ENCODE measurements around the gene ATP2B3.

- TF ChIP-seq NFYB (IDR thresholded peaks at IDR 0.05; ENCODE audit: insufficient read depth, low read depth, low read length) (no peak), CTCF (IDR thresholded peaks at IDR 0.05 in 2 of 3, conservative IDR thresholded peaks at IDR 0.05 in 1 of 3; ENCODE audit: control insufficient read depth in 2 of 3, extremely low read depth in 1 of 3, insufficient read depth in 1 of 3, low read depth in 3 of 3, low read length in 3 of 3) (no peak)
Observed at GRCh38 chrX:153526042-153526441, 8.6 kb downstream of the ATP2B3 start.

Measured in GM12878 (cell line).